Measurements from ENCODE around the gene SLC27A2. TPM values are rescaled to one million over a fixed set of nuclear protein-coding genes. Genes with fewer than 3 reads are reported as not detected.

The SLC27A2 gene
- total RNA-seq, 2 experiments from 2014 or later = not detected

DNA sequence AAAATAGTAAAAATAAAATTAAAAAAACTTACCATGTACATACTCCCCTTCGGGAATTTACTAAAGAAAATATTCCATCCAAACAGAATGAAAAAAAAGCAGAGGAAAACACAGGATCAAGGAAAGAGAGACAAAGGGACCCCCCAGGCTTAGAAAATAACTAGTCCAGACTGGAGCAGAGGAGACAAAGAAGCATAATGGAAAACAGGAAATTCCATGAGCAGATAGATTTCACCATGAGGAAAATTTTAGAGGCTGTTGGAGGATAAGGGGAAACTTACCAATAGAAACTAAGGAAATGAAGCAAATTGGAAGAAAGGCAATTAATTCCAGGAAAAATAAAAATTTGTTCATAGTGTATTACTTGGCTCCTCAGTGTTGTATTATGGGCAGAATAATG is 36.7 kb downstream of the SLC27A2 start:
- Histone ChIP-seq H3K36me3 (ENCODE audit: insufficient read depth, low read length) (no peaks in the 10 kb centered on the region), H3K4me1 (ENCODE audit: insufficient read depth, low read length, poor library complexity, severe bottlenecking) (no peaks in the 10 kb centered on the region), H4K20me1 (ENCODE audit: insufficient read depth, low read length) (no peaks in the 10 kb centered on the region), H3K9me2 (ENCODE audit: insufficient read depth, low read length) (no peaks in the 10 kb centered on the region), H3K27ac (ENCODE audit: low read depth, low read length, poor library complexity, severe bottlenecking) (no peak overlapping the region), H3K4me2 (ENCODE audit: low read length) (no peak overlapping the region), H3K4me3 (ENCODE audit: low read depth, low read length, poor library complexity, severe bottlenecking) (no peak overlapping the region), H3K79me2 (ENCODE audit: insufficient read depth, low read depth, low read length) (no peaks in the 10 kb centered on the region), H2AFZ (ENCODE audit: low read length) (no peak overlapping the region), H3K9me3 (ENCODE audit: low read length) (no peaks in the 10 kb centered on the region)
- DNase-seq (ENCODE audit: low spot score) = no peak
- intact Hi-C loops (cut with micrococcal nuclease; ENCODE audit: unreplicated experiment) = no loop called here
- no peak for TF ChIP-seq EZH2phosphoT487 (IDR thresholded peaks at IDR 0.05; ENCODE audit: borderline replicate concordance, low read depth, low read length)
- TF ChIP-seq, protein P1, sequence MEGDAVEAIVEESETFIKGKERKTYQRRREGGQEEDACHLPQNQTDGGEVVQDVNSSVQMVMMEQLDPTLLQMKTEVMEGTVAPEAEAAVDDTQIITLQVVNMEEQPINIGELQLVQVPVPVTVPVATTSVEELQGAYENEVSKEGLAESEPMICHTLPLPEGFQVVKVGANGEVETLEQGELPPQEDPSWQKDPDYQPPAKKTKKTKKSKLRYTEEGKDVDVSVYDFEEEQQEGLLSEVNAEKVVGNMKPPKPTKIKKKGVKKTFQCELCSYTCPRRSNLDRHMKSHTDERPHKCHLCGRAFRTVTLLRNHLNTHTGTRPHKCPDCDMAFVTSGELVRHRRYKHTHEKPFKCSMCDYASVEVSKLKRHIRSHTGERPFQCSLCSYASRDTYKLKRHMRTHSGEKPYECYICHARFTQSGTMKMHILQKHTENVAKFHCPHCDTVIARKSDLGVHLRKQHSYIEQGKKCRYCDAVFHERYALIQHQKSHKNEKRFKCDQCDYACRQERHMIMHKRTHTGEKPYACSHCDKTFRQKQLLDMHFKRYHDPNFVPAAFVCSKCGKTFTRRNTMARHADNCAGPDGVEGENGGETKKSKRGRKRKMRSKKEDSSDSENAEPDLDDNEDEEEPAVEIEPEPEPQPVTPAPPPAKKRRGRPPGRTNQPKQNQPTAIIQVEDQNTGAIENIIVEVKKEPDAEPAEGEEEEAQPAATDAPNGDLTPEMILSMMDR (conservative IDR thresholded peaks at IDR 0.05; ENCODE audit: low read length) = no peak
- ChIA-PET CTCF (ENCODE audit: unreplicated experiment) (no interaction called here), POLR2A (interaction anchor here (0.7 kb wide), 1 partner anchor 34 kb away, joined by 4 read pairs; no protein-coding TSS in a partner anchor)
- no TSS peak for BruUV-seq (replicated peaks)

DNA sequence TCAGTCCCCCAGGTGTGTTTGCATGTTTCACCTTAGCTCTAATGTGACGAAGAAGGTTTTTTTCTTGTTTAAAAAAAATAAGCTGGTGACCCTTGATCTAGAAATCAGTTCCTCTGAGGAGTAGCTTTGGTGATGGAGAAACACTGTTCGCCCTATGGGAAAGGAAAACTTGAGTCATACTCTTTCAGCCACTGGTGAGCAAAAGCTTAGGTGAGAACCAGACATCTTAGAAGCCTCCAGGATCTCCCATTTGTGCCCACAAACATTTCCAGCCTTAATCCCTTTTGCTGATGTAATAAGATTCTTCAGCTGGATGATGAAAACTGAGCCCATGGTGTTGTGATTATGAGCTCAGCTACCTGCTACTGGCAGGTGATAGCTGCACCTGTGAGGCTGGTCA is 37.8 kb downstream of the SLC27A2 start:
- ChIA-PET POLR2A (no interaction called here), CTCF (ENCODE audit: unreplicated experiment) (interaction anchor here (0.6 kb wide), 1 partner anchor 1142 kb away, joined by 5 read pairs; no protein-coding TSS in a partner anchor)
- Histone ChIP-seq H3K4me2 (ENCODE audit: low read length) (no peak overlapping the region), H3K79me2 (ENCODE audit: insufficient read depth, low read depth, low read length) (no peaks in the 10 kb centered on the region), H3K4me3 (ENCODE audit: low read depth, low read length, poor library complexity, severe bottlenecking) (no peak overlapping the region), H4K20me1 (ENCODE audit: insufficient read depth, low read length) (no peaks in the 10 kb centered on the region), H3K9me2 (ENCODE audit: insufficient read depth, low read length) (no peaks in the 10 kb centered on the region), H2AFZ (ENCODE audit: low read length) (no peak overlapping the region), H3K9me3 (ENCODE audit: low read length) (no peaks in the 10 kb centered on the region), H3K36me3 (ENCODE audit: insufficient read depth, low read length) (no peaks in the 10 kb centered on the region), H3K4me1 (ENCODE audit: insufficient read depth, low read length, poor library complexity, severe bottlenecking) (no peaks in the 10 kb centered on the region), H3K27ac (ENCODE audit: low read depth, low read length, poor library complexity, severe bottlenecking) (no peak overlapping the region)
- no peak for DNase-seq (ENCODE audit: low spot score)
- no TSS peak for BruUV-seq (replicated peaks)
- TF ChIP-seq EZH2phosphoT487 (IDR thresholded peaks at IDR 0.05; ENCODE audit: borderline replicate concordance, low read depth, low read length) = no peak
- TF ChIP-seq, protein P1 (conservative IDR thresholded peaks at IDR 0.05; ENCODE audit: low read length) = no peak
- intact Hi-C loops (cut with micrococcal nuclease; ENCODE audit: unreplicated experiment) = no loop called here

DNA sequence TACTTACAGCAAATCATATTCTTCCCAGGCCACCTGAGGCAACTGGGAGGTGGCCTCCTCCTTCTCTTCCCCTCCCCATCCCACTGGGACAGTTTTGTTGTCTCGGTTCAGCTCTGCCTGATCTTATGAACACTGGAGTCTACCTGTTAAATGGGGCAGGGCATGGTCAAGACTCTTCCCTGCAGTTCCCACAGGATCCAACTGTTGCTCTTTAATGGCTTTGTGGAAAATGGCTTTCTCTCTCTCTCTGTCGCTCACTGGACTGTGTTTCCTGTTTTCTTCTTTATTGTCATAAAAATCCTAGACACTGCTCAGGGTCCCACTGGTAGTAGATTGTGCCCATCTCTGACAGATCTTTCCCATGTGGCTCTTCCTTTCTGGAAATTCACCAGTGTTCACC is 40.2 kb downstream of the SLC27A2 start:
- intact Hi-C loops (cut with micrococcal nuclease; ENCODE audit: unreplicated experiment) = no loop called here
- BruUV-seq (replicated peaks) = no TSS peak
- ChIA-PET CTCF (ENCODE audit: unreplicated experiment) (no interaction called here), POLR2A (no interaction called here)
- H3K4me3 ChIP-seq (ENCODE audit: low read depth, low read length, poor library complexity, severe bottlenecking) = no peak overlapping the region
- H2AFZ ChIP-seq (ENCODE audit: low read length) = no peak overlapping the region
- H3K4me1 ChIP-seq (ENCODE audit: insufficient read depth, low read length, poor library complexity, severe bottlenecking) = no peaks in the 10 kb centered on the region
- no peaks in the 10 kb centered on the region for H4K20me1 ChIP-seq (ENCODE audit: insufficient read depth, low read length)
- no peak overlapping the region for H3K4me2 ChIP-seq (ENCODE audit: low read length)
- H3K9me3 ChIP-seq (ENCODE audit: low read length) = no peaks in the 10 kb centered on the region
- no peaks in the 10 kb centered on the region for H3K79me2 ChIP-seq (ENCODE audit: insufficient read depth, low read depth, low read length)
- no peak overlapping the region for H3K27ac ChIP-seq (ENCODE audit: low read depth, low read length, poor library complexity, severe bottlenecking)
- TF ChIP-seq EZH2phosphoT487 (IDR thresholded peaks at IDR 0.05; ENCODE audit: borderline replicate concordance, low read depth, low read length) = no peak
- TF ChIP-seq, protein P1 (conservative IDR thresholded peaks at IDR 0.05; ENCODE audit: low read length) = no peak
- peak; percentile 4 for DNase-seq (ENCODE audit: low spot score)
- H3K9me2 ChIP-seq (ENCODE audit: insufficient read depth, low read length) = no peaks in the 10 kb centered on the region
- H3K36me3 ChIP-seq (ENCODE audit: insufficient read depth, low read length) = no peaks in the 10 kb centered on the region
